Measurements from ENCODE around the gene OSBP2.

DNA sequence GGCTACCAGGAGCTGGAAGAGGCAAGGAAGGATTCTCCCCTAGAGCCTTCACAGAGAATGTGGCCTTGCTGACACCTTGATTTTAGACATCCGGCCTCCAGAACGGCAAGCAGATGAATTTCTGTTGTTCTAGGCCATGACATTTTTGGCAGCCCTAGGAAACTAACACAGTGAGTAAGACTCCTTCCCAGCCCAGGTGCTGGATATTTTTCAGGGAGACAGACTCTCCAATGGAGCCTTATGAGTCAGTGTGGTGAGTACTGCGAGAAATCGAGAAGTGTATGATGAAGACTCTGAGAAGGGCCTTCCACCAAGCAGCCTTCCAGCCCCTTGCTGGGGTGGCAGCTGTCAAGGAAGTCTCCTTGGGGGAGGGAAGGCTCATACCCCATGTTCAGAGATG lies 114.4 kb downstream of the OSBP2 start:
- TF ChIP-seq, protein P1, sequence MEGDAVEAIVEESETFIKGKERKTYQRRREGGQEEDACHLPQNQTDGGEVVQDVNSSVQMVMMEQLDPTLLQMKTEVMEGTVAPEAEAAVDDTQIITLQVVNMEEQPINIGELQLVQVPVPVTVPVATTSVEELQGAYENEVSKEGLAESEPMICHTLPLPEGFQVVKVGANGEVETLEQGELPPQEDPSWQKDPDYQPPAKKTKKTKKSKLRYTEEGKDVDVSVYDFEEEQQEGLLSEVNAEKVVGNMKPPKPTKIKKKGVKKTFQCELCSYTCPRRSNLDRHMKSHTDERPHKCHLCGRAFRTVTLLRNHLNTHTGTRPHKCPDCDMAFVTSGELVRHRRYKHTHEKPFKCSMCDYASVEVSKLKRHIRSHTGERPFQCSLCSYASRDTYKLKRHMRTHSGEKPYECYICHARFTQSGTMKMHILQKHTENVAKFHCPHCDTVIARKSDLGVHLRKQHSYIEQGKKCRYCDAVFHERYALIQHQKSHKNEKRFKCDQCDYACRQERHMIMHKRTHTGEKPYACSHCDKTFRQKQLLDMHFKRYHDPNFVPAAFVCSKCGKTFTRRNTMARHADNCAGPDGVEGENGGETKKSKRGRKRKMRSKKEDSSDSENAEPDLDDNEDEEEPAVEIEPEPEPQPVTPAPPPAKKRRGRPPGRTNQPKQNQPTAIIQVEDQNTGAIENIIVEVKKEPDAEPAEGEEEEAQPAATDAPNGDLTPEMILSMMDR (conservative IDR thresholded peaks at IDR 0.05; ENCODE audit: low read depth in 2 of 2), result no peak
- TF ChIP-seq EZH2 (IDR thresholded peaks at IDR 0.05; ENCODE audit: low read depth, unreplicated experiment), result no peak
- no peak for TF ChIP-seq CREB1 (CRISPR knock-in tag; IDR thresholded peaks at IDR 0.05; ENCODE audit: low read depth)
- no peak for TF ChIP-seq EZH2phosphoT487 (IDR thresholded peaks at IDR 0.05; ENCODE audit: unreplicated experiment)
- no peak for TF ChIP-seq REST (IDR thresholded peaks at IDR 0.05; ENCODE audit: unreplicated experiment)
- TF ChIP-seq JUNB (IDR thresholded peaks at IDR 0.05; ENCODE audit: unreplicated experiment), result no peak
- no peak for TF ChIP-seq ZNF331 (CRISPR knock-in tag; IDR thresholded peaks at IDR 0.05; ENCODE audit: low read depth)
- no peak for TF ChIP-seq ZNF462 (CRISPR knock-in tag; IDR thresholded peaks at IDR 0.05)
- no peak for TF ChIP-seq POLR2AphosphoS5 (IDR thresholded peaks at IDR 0.05; ENCODE audit: low read depth)
- TF ChIP-seq ZNF114 (CRISPR knock-in tag; IDR thresholded peaks at IDR 0.05), result no peak
- no peak for TF ChIP-seq STAT1 (IDR thresholded peaks at IDR 0.05; ENCODE audit: unreplicated experiment)
